Sigmoid colon (tissue), 4 donors: ENCODE data around the gene UGT1A7.

ENCODE experiments used
- EP300 ChIP-seq, 4 donors: sonication (generic); formaldehyde crosslinking; IDR thresholded peaks; one replicate each; pipeline ENCODE4 v1.6.1; 2017; ENCODE audit warnings: antibody characterized with exemption in 4 of 4
- POLR2A ChIP-seq, 2 donors: fragments of 450-650 bp; IDR thresholded peaks; one replicate each; pipeline ENCODE4 v1.6.1; 2016; ENCODE audit warnings: antibody characterized with exemption in 2 of 2, mild to moderate bottlenecking in 2 of 2, moderate library complexity in 2 of 2
- POLR2AphosphoS5 ChIP-seq, 4 donors: sonication (generic); formaldehyde crosslinking; IDR thresholded peaks; one replicate each; pipeline ENCODE4 v1.6.1; 2017; ENCODE audit warnings: antibody characterized with exemption in 4 of 4
- TF ChIP-seq, protein P1 (sequence below), 4 experiments: fragments of 450-650 bp in 3 of 4; fragments of 200-600 bp in 1 of 4; IDR thresholded peaks; one replicate each; pipeline ENCODE4 v1.5.1; 2016 to 2019; ENCODE audit warnings: antibody characterized with exemption in 4 of 4, mild to moderate bottlenecking in 3 of 4, moderate library complexity in 2 of 4

DNA sequence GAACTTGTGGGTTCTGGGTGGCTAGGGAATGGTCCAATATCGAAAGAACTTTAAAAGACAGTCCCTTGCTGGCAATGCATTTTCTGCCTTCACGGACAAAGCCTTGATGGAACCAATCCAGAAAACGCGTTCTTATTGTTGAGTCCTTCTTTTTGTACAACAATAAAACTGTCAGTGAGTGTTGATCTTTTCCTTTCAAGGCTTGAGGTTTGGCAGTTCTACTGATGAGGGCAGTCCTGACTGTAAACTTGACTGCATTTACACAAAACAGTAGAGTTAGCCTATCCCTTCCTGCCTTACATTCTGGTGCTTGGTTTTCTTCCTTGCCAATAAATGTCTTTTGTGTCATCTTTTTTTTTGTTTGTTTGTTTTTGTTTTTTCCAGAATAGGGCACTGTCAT, 2.5 kb upstream of the UGT1A7 start:
- TF ChIP-seq, protein P1, sequence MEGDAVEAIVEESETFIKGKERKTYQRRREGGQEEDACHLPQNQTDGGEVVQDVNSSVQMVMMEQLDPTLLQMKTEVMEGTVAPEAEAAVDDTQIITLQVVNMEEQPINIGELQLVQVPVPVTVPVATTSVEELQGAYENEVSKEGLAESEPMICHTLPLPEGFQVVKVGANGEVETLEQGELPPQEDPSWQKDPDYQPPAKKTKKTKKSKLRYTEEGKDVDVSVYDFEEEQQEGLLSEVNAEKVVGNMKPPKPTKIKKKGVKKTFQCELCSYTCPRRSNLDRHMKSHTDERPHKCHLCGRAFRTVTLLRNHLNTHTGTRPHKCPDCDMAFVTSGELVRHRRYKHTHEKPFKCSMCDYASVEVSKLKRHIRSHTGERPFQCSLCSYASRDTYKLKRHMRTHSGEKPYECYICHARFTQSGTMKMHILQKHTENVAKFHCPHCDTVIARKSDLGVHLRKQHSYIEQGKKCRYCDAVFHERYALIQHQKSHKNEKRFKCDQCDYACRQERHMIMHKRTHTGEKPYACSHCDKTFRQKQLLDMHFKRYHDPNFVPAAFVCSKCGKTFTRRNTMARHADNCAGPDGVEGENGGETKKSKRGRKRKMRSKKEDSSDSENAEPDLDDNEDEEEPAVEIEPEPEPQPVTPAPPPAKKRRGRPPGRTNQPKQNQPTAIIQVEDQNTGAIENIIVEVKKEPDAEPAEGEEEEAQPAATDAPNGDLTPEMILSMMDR (IDR thresholded peaks at IDR 0.05): no peak
- TF ChIP-seq POLR2AphosphoS5 (IDR thresholded peaks at IDR 0.05): no peak
- no peak for TF ChIP-seq POLR2A (IDR thresholded peaks at IDR 0.05)
- no peak for TF ChIP-seq EP300 (IDR thresholded peaks at IDR 0.05)
